ENCODE data around the gene EEF1AKMT3.

The EEF1AKMT3 gene
- 2.5 to 4.8 (median 3.6) reads per million in 4 donors for total RNA-seq

GRCh38 chr12:57772429-57773322, at the start of gene EEF1AKMT3:
TSS of gene EEF1AKMT3 (plus strand) at chr12:57772614. CDS start at chr12:57772725, 111 bp downstream.
- no peak for DNase-seq

- no peak for DNase-seq
Measured at GRCh38 chr12:57722716-57723629, 49.4 kb upstream of the EEF1AKMT3 start.

GRCh38 chr12:57723630-57723962, 48.8 kb upstream of the EEF1AKMT3 start:
- no peak for DNase-seq

GRCh38 chr12:57724003-57724935, 48.1 kb upstream of the EEF1AKMT3 start:
- no peak for DNase-seq

DNA sequence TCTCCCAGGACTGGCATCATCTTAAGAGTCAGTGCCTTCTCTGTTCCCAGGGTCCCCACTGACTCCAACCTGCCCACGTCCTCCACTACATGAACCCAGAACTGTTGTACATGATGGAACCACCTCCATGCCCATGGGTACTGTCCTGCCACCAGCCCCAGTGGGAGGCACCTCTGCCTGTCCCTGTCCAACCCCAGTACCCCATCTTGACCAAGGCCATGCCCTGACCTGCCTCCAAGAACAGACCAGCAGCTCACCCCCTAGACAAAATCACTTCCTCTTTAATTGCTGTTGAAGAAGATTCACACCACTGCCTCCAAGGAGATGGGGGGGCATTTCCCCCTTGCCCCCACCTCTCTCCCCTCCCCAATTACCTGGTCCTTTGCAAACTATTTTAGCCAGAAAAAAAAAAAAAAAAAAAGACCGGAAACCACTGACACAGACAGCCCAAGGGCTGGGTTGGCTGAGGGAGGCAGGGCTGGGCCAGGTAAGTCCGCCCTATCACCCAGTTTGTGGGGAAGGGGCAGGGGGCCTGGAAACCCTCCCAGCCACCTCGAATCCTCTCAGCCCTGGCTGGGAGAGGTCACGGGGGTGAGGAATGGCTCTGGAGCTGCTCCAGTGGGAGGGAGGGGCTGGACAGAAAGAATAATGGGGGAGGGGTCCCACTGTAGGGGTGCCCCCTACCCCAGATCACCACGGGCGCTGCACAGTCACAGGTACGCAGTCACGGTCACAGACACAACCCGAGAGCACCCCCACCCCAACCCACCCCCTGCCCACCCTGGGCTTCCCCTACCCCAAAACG, 47.3 kb upstream of the EEF1AKMT3 start:
- no peak for DNase-seq

GRCh38 chr12:57725851-57726150, 46.6 kb upstream of the EEF1AKMT3 start:
- DNase-seq = no peak

DNA sequence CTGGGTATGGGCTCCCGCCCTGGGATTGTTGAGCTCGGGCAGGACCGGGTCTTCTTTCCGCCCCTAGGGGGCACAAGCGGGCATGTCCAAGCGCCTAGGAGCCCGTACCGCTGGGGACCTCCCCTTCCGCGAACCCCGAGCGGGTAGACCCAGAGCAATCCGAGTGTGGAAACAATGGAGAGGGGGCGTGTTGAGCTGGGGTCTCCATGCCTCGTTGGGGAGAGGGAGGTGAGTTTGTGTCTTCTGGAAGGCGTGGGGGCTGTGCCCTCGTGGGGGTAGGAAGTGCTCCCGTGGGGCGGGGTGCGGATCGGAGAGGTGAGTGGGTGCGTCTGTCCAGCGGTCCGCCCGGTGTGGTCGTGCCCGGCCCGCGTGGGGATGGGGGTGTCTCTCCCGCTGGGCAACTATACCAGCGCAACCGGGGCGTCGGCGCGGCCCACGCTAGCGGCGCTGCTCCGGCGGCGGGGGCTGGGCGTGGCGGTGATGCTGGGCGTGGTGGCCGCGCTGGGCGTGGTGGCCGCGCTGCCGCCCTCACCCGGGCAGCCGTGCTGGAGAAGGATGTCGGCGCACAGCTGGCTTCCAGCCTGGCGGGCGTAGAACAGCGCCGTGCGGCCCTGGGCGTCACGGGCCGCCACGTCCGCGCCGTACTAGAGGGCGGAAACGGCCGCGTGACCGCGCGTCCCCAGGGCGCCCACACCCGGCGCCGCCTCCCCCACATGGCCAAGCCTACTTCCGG, 46.1 kb upstream of the EEF1AKMT3 start:
- DNase-seq = no peak

DNA sequence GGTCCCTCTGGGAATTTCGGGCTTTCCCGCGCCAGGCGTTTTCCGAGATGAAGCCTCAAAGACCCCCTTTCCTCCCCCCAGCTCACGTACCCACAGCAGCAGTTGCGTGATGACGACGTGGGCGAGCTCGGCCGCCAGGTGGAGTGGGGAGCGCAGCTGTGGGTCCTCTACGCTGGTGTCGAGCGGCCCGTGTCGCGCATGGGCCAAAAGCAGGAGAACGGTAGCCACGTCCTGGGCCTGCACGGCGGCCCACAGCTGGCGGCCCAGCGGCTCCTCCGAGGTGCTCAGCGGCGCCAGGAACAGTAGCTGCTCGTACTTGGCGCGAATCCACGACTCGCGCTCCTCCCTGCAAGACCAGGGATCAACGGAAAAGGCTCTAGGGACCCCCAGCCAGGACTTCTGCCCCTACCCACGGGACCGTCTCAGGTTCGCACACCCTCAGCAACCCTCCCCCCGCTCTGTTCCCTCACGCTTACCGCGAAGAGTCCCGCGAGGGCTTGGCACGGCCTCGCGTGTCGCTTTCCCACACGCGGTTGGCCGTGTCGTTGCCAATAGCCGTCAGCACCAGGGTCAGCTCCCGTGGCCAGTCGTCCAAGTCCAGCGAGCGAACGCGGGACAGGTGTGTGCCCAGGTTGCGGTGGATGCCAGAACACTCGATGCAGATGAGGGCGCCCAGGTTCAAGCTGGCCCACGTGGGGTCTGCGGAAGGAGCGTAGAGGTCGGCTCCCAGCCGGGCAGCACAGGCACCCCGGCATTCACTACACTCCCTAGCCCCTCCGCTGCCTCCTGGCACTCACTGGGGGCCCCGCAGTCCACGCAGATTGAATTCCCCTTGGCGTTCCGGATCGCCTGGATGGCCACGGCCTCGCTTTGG, 45.3 kb upstream of the EEF1AKMT3 start:
- no peak for DNase-seq

GRCh38 chr12:57727758-57728395, 44.5 kb upstream of the EEF1AKMT3 start:
- no peak for DNase-seq

GRCh38 chr12:57729321-57729844, 43.0 kb upstream of the EEF1AKMT3 start:
- no peak for DNase-seq

DNA sequence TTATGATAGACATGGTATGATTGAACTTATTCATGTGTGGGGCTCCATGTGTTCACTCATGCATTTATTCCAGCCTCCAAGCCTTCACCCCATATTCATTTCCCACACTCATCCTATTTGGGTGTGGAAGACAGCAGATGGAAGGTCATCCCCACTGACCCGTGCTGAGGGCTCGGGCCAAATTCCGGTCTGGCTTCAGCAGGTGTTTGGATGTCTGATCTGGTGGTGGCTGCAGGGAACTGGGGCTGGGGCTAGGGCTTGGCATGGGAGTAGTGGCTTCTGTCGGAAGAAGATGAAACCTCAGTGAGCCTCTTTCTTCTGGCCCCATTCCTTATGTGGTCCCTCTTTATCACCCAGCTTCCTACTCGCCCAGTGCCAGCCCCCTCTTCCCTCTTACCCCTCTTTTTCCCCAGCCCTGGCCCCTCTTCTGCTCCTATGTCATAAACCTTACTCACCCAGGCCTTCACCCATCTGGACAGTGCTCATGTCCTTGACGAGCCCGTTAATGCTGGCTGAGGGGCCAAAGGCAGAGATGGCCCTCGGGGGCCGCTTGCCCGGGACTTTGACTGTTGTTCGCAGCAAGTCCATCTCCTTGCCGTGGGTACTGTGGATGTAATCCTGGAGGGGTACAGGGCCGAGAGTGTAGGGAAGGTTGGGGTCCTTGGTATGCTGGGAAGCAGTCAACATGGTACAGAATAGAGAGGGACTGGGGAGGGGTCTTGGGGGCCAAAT, 41.9 kb upstream of the EEF1AKMT3 start:
- DNase-seq = no peak

GRCh38 chr12:57731411-57732080, 40.9 kb upstream of the EEF1AKMT3 start:
- DNase-seq = no peak

DNA sequence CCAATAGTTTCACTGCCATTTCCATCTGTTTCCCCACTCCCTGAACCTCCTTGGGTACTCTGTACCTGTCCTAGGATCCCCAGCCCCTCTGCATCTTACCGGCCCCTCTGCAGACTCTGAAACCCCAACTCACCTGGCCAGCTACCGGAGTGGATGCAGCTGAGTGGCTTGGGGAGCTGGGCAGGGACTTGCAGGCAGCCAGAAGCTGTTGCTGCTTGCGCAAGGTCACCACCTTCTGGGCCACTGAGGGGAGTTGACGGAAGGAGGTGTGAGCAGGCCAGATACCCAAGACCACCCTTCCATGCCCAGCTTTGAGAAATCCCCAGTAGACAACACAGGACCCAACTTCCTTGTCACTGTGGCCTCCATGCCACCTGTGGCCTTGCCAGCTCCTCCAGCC, 40.1 kb upstream of the EEF1AKMT3 start:
- DNase-seq = no peak

GRCh38 chr12:57732726-57733593, 39.5 kb upstream of the EEF1AKMT3 start:
- no peak for DNase-seq

DNA sequence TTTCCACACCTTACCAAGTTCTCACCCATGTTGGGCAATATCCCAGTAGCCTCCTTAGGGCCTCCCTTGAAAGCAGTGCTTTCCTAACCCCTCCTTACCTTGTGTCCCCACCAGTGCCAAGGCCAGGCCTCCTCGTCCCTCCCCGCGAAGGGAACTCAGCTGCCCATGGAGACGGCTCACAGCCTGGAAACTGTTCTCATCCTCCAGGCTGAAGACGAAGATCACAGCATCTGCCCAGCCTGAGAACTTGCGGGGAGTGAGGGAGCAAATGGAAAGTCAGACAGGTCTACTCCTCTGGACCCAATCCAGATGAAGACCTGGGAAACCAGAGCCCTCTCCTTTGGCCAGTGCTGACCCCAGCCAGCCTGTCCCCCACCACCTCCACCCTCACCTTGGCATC, 38.5 kb upstream of the EEF1AKMT3 start:
- no peak for DNase-seq

- no peak for DNase-seq
Measured at GRCh38 chr12:57734591-57734990, 37.8 kb upstream of the EEF1AKMT3 start.
